ENCODE measurements around the gene RNF220.

The RNF220 gene

DNA sequence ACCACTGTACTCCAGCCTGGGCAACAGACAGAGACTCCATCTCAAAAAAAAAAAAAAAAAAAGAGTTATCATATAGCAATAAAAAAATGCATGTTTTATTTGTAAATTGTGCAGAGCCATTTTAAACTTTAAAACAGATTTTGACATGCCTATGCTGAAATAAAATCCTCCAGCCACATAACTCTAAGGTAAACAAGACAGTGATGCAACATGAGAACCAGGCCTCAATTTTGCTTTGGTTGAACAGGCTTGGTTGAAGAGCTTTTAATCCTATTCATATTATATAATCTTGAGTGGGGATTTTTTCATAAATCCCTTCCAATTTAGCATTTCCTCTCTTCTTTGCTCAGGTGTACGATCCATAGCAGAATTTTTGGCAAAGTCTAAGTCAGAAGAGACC is 295.5 kb downstream of the RNF220 start:
- no peak for DNase-seq (ENCODE audit: insufficient read length)
- TF ChIP-seq POLR2A (IDR thresholded peaks at IDR 0.05; ENCODE audit: low read depth, low read length) (no peak), TAF1 (IDR thresholded peaks at IDR 0.05; ENCODE audit: borderline replicate concordance, low read depth, low read length) (no peak), POLR2AphosphoS5 (IDR thresholded peaks at IDR 0.05; ENCODE audit: low read depth, low read length) (no peak)
- no peak for FAIRE-seq

DNA sequence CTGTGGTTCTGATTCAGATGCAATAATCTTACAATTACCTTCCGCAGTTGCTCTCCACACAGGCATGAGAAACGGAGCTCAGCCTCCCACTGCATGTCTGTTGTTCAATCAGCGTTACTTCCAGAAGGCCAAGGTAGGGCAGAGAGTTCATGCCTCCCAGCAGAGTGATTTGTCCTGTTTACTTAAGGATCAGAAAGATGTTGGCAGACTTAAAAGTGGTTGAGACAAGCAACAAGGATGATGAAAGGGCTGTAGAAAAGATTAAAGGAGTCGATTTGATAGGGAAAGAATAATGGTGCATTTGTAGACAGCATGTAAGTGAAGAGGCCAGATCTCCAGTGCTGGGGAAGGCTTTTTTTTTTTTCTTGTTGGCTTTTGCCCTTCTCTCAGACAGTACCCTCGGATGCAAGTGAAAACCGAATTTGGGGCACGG is 296.1 kb downstream of the RNF220 start:
- no peak for TF ChIP-seq TAF1 (IDR thresholded peaks at IDR 0.05; ENCODE audit: borderline replicate concordance, low read depth, low read length)
- TF ChIP-seq POLR2A (IDR thresholded peaks at IDR 0.05; ENCODE audit: low read depth, low read length), result no peak
- TF ChIP-seq POLR2AphosphoS5 (IDR thresholded peaks at IDR 0.05; ENCODE audit: low read depth, low read length), result no peak
- FAIRE-seq, result no peak

More for the DNA sequence above, 296.1 kb downstream of the RNF220 start:
- DNase-seq (ENCODE audit: insufficient read length), result no peak

Measured in GM12892 (cell line).